ENCODE measurements around the gene S100B. TPM values are rescaled to one million over a fixed set of nuclear protein-coding genes. Genes with fewer than 3 reads are reported as not detected.

The S100B gene
- total and polyA plus RNA-seq, 2 donors (not counting 3 experiments of a cell fraction or from before 2014, with no cell fraction given): not detected

DNA sequence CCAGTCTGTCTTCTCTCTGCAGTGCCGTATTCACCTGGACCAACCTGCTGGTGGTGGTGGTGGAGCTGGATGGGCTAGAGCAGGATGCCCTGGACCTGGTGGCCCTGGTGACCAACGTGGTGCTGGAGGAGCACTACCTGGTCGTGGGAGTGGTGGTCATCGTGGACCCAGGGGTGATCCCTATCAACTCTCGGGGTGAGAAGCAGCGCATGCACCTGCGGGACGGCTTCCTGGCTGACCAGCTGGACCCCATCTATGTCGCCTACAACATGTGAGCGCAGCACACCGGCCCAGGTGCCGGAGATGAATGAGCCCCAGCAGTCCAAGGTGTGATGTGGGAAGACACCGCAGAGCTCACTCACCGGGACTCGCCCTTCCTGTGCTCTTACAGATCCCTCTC, 37.5 kb downstream of the S100B start:
- POLR2A ChIA-PET: no interaction called here
- H3K27ac ChIP-seq (ENCODE audit: insufficient read depth, low read depth, low read length): no peak overlapping the region
- dilution Hi-C loops (cut with MboI; ENCODE audit: extremely low pct_ligation_motif_present, low sequenced_read_pairs) (no loop called here), intact Hi-C loops (cut with micrococcal nuclease) (no loop called here)
- no peak for FAIRE-seq
- H3K9me1 ChIP-seq (replicated peaks; ENCODE audit: control insufficient read depth, extremely low read depth, insufficient read depth, low read length): no peaks in the 10 kb centered on the region
- no peaks in the 10 kb centered on the region for H3K4me1 ChIP-seq (ENCODE audit: control insufficient read depth, extremely low read depth, insufficient read depth, low read length)
- H3K4me2 ChIP-seq (ENCODE audit: insufficient read depth, low read length): no peak overlapping the region
- no peaks in the 10 kb centered on the region for H3K27me3 ChIP-seq (ENCODE audit: control insufficient read depth in 2 of 2, insufficient read depth in 2 of 2, low read length in 2 of 2)
- H3K4me3 ChIP-seq (replicated peaks in 1 of 3; ENCODE audit: insufficient read depth in 1 of 3, low read depth in 1 of 3, low read length in 3 of 3): no peak overlapping the region
- no peaks in the 10 kb centered on the region for H3K79me2 ChIP-seq (ENCODE audit: control insufficient read depth, insufficient read depth, low read length)
- H3K9ac ChIP-seq (replicated peaks; ENCODE audit: extremely low read depth, insufficient read depth, low read length): no peak overlapping the region
- no peaks in the 10 kb centered on the region for H3K9me3 ChIP-seq (replicated peaks; ENCODE audit: control insufficient read depth, insufficient read depth, low read length)
- DNase-seq (ENCODE audit: low read depth, low spot score): no peak
- H3K36me3 ChIP-seq (ENCODE audit: control insufficient read depth in 2 of 2, extremely low read depth in 1 of 2, insufficient read depth in 2 of 2, low read length in 2 of 2): peaks cover 12 to 55% of the 10 kb centered on the region in 2 experiments
- H2AFZ ChIP-seq (ENCODE audit: low read depth, low read length): no peak overlapping the region
- no peaks in the 10 kb centered on the region for H4K20me1 ChIP-seq (replicated peaks; ENCODE audit: control insufficient read depth, extremely low read depth, insufficient read depth, low read length)
- BruUV-seq (replicated peaks): no TSS peak
- CTCF ChIA-PET: interaction anchor here (1.1 kb wide), 1 partner anchor 72 kb away, joined by 4 read pairs; no protein-coding TSS in a partner anchor
- no peak for TF ChIP-seq POLR2AphosphoS5 (IDR thresholded peaks at IDR 0.05; ENCODE audit: insufficient read depth, low read depth, low read length)
- TF ChIP-seq, protein P1, sequence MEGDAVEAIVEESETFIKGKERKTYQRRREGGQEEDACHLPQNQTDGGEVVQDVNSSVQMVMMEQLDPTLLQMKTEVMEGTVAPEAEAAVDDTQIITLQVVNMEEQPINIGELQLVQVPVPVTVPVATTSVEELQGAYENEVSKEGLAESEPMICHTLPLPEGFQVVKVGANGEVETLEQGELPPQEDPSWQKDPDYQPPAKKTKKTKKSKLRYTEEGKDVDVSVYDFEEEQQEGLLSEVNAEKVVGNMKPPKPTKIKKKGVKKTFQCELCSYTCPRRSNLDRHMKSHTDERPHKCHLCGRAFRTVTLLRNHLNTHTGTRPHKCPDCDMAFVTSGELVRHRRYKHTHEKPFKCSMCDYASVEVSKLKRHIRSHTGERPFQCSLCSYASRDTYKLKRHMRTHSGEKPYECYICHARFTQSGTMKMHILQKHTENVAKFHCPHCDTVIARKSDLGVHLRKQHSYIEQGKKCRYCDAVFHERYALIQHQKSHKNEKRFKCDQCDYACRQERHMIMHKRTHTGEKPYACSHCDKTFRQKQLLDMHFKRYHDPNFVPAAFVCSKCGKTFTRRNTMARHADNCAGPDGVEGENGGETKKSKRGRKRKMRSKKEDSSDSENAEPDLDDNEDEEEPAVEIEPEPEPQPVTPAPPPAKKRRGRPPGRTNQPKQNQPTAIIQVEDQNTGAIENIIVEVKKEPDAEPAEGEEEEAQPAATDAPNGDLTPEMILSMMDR (IDR thresholded peaks at IDR 0.05; ENCODE audit: extremely low read depth in 1 of 2, insufficient read depth in 1 of 2, low read depth in 1 of 2, low read length in 2 of 2): no peak
- TF ChIP-seq EZH2 (IDR thresholded peaks at IDR 0.05; ENCODE audit: borderline replicate concordance, low read depth, low read length, severe bottlenecking): no peak
- TF ChIP-seq FOS (IDR thresholded peaks at IDR 0.05; ENCODE audit: borderline replicate concordance, insufficient read depth, low read length): no peak
- TF ChIP-seq, protein P2, sequence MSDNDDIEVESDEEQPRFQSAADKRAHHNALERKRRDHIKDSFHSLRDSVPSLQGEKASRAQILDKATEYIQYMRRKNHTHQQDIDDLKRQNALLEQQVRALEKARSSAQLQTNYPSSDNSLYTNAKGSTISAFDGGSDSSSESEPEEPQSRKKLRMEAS (IDR thresholded peaks at IDR 0.05; ENCODE audit: insufficient read depth, insufficient read length): no peak
- TF ChIP-seq MYC (IDR thresholded peaks at IDR 0.05; ENCODE audit: low read depth, low read length): no peak
- TF ChIP-seq POLR2A (IDR thresholded peaks at IDR 0.05; ENCODE audit: low read depth, low read length): no peak
- no peak for TF ChIP-seq JUN (IDR thresholded peaks at IDR 0.05; ENCODE audit: borderline replicate concordance, insufficient read depth, insufficient read length, low read depth)
- no peak for TF ChIP-seq GATA2 (IDR thresholded peaks at IDR 0.05; ENCODE audit: insufficient read depth, insufficient read length, low read depth, low read length)

Data from endothelial cell of umbilical vein (primary cell).